Measurements from ENCODE around the gene DSCAM.
"Not testable (repeated sequence)": the region's sequence is repeated elsewhere in the genome, so short reads cannot be mapped to it uniquely, and the experiment has no call there.

DSCAM gene

DNA sequence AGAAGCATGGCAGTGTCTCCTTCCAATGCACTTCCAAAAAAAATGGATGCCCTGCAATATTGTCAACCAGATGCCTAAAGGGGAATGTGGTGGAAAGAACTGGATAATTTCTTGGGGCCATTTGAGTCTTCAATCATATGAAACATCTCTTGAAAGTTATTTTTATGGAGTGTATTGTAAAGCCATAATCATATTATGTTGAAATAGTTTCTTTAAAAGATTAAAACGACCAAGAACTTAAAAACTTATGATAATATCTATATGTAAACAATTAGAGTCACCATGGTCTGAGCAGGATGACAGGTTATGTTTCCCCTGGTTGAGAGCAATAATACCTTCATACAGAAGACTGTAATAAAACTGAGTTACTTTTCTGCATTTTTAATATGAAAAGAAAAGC lies 522.6 kb downstream of the DSCAM start:
- Histone ChIP-seq H3K36me3 (ENCODE audit: control insufficient read depth, insufficient read depth, low read length) (no peaks in the 10 kb centered on the region), H3K4me1 (ENCODE audit: control insufficient read depth, insufficient read depth, low read length) (no peaks in the 10 kb centered on the region), H3K9me3 (ENCODE audit: control insufficient read depth, insufficient read depth, low read length) (no peaks in the 10 kb centered on the region), H3K27me3 (ENCODE audit: control insufficient read depth, insufficient read depth, low read length) (no peaks in the 10 kb centered on the region), H3K4me3 (ENCODE audit: low read depth, low read length) (no peak overlapping the region), H3K9ac (ENCODE audit: low read depth, low read length) (no peak overlapping the region)

DNA sequence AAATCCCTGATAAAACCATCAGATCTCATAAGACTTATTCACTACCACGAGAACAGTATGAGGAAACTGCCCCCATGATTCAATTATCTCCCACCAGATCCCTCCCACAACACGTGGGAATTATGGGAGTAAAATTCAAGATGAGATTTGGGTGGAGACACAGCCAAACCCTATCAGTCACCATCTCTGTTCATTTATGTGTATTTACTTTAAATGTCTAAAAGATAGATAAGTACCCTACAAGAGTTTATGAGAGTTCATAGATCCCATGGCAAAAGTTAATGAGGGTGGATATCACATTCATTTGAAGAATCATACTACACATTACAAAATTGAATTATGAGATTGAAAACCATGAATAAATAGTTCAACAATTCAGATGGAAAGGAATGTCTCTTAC lies 526.2 kb downstream of the DSCAM start:
- H3K9ac ChIP-seq (ENCODE audit: low read depth, low read length); H3K9me3 ChIP-seq (ENCODE audit: control insufficient read depth, insufficient read depth, low read length); H3K4me1 ChIP-seq (ENCODE audit: control insufficient read depth, insufficient read depth, low read length); H3K27me3 ChIP-seq (ENCODE audit: control insufficient read depth, insufficient read depth, low read length); H3K4me3 ChIP-seq (ENCODE audit: low read depth, low read length); H3K36me3 ChIP-seq (ENCODE audit: control insufficient read depth, insufficient read depth, low read length): not testable (repeated sequence)

DNA sequence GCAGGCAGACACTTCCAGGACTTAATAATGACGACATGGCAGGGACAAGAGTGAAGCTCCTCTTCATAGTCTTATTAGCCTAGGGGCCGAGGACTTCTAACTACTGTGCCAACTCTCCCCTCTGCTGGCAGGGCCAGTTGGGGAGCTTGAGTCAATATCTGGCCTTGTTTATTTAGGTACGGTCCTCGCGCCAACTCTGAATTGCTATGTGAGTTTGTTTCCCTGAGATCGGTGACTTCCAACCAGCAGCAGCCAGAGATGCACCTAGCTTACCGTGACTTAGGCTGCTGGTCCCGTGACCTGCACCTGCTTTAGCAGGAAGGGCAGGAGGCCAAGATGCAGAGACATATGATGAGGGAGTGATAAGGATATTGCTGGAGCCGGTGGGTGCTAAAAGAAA lies 528.6 kb downstream of the DSCAM start:
- Histone ChIP-seq H3K36me3 (ENCODE audit: control insufficient read depth, insufficient read depth, low read length) (no peaks in the 10 kb centered on the region), H3K4me1 (ENCODE audit: control insufficient read depth, insufficient read depth, low read length) (no peaks in the 10 kb centered on the region), H3K9ac (ENCODE audit: low read depth, low read length) (no peak overlapping the region), H3K27me3 (ENCODE audit: control insufficient read depth, insufficient read depth, low read length) (no peaks in the 10 kb centered on the region), H3K9me3 (ENCODE audit: control insufficient read depth, insufficient read depth, low read length) (no peaks in the 10 kb centered on the region), H3K4me3 (ENCODE audit: low read depth, low read length) (no peak overlapping the region)

DNA sequence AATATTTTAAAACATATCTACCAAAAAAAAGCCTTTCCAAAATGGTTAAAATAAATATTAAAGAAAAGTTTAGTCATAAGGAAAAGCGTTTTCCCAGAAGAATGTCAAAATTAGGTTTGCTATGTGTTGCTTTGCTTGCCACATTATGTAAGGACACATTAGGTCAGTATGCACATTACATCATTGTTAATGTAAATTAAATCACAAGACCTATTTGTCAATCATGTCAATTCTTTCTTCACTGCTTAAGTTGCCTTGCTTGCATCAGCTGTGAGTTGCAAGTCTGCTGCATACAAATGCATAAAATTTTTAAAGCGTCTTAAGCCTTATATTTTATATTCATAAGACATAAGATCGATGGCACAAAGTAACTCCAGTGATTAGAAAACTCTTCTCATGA lies 530.9 kb downstream of the DSCAM start:
- Histone ChIP-seq H3K9me3 (ENCODE audit: control insufficient read depth, insufficient read depth, low read length) (no peaks in the 10 kb centered on the region), H3K36me3 (ENCODE audit: control insufficient read depth, insufficient read depth, low read length) (no peaks in the 10 kb centered on the region), H3K9ac (ENCODE audit: low read depth, low read length) (no peak overlapping the region), H3K4me1 (ENCODE audit: control insufficient read depth, insufficient read depth, low read length) (no peaks in the 10 kb centered on the region), H3K4me3 (ENCODE audit: low read depth, low read length) (no peak overlapping the region), H3K27me3 (ENCODE audit: control insufficient read depth, insufficient read depth, low read length) (no peaks in the 10 kb centered on the region)

DNA sequence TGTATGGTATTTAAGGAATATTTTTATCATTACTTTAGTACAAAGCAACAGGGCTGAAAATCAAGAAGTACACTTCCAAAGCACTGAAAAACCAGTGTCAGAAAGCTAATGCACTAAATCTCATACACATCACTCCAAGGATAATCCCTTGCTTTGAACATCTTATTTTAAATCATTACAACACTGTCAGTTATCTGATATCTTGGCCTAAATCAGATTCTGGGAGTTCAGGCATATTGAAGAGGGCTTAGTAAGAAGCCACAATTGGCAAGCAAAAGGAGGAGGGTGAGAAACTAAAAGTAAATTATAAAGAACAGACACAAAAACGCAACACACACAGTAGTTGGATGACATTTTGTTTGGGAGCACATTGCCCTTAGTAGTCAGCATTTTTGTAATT lies 531.3 kb downstream of the DSCAM start:
- no peaks in the 10 kb centered on the region for H3K9me3 ChIP-seq (ENCODE audit: control insufficient read depth, insufficient read depth, low read length)
- H3K4me3 ChIP-seq (ENCODE audit: low read depth, low read length) = no peak overlapping the region
- H3K4me1 ChIP-seq (ENCODE audit: control insufficient read depth, insufficient read depth, low read length) = no peaks in the 10 kb centered on the region
- H3K27me3 ChIP-seq (ENCODE audit: control insufficient read depth, insufficient read depth, low read length) = no peaks in the 10 kb centered on the region
- no peak overlapping the region for H3K9ac ChIP-seq (ENCODE audit: low read depth, low read length)
- H3K36me3 ChIP-seq (ENCODE audit: control insufficient read depth, insufficient read depth, low read length) = no peaks in the 10 kb centered on the region

DNA sequence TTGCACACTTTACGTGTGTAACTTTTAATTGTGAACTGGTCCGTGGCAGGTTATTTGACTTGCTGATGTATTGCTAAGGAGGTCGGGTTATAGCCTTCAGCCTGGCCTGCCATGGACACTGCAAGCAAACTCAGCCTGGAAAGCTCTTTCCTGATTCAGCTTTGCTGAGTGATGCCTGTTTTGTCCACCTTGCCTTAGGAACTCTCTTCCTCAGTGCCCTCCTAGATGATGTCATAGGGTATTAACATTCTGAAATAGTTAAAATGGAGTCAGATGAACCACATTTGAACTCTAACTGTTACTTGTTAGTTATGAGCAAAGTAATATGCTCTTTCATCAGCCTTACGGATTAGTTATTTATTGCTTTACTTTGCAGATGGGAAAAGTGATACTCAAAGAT lies 533.7 kb downstream of the DSCAM start:
- no peaks in the 10 kb centered on the region for H3K9me3 ChIP-seq (ENCODE audit: control insufficient read depth, insufficient read depth, low read length)
- H3K4me1 ChIP-seq (ENCODE audit: control insufficient read depth, insufficient read depth, low read length) = no peaks in the 10 kb centered on the region
- no peaks in the 10 kb centered on the region for H3K27me3 ChIP-seq (ENCODE audit: control insufficient read depth, insufficient read depth, low read length)
- H3K4me3 ChIP-seq (ENCODE audit: low read depth, low read length) = no peak overlapping the region
- H3K9ac ChIP-seq (ENCODE audit: low read depth, low read length) = no peak overlapping the region
- H3K36me3 ChIP-seq (ENCODE audit: control insufficient read depth, insufficient read depth, low read length) = no peaks in the 10 kb centered on the region

DNA sequence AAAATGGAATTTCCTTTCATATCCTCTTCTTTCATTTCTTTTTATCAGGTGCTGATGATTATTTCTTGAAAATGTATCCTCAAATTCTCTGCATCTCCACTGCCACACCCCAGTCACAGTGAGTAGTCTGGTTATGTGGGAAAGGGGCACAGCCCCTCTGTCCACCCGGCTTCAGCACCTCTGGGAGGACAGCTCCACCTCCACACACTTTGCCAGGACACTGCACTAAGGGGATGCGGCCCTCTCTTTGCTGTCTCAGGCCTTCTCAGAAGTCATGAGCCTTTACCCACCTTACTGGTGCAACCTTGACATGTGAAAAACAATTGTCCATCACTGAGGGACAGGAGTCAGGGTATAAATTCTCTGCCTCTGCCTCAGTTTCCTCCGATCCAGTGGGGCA lies 546.7 kb downstream of the DSCAM start:
- H3K4me3 ChIP-seq (ENCODE audit: low read depth, low read length) = no peak overlapping the region
- no peaks in the 10 kb centered on the region for H3K27me3 ChIP-seq (ENCODE audit: control insufficient read depth, insufficient read depth, low read length)
- H3K4me1 ChIP-seq (ENCODE audit: control insufficient read depth, insufficient read depth, low read length) = no peaks in the 10 kb centered on the region
- no peaks in the 10 kb centered on the region for H3K9me3 ChIP-seq (ENCODE audit: control insufficient read depth, insufficient read depth, low read length)
- no peak overlapping the region for H3K9ac ChIP-seq (ENCODE audit: low read depth, low read length)
- no peaks in the 10 kb centered on the region for H3K36me3 ChIP-seq (ENCODE audit: control insufficient read depth, insufficient read depth, low read length)

DNA sequence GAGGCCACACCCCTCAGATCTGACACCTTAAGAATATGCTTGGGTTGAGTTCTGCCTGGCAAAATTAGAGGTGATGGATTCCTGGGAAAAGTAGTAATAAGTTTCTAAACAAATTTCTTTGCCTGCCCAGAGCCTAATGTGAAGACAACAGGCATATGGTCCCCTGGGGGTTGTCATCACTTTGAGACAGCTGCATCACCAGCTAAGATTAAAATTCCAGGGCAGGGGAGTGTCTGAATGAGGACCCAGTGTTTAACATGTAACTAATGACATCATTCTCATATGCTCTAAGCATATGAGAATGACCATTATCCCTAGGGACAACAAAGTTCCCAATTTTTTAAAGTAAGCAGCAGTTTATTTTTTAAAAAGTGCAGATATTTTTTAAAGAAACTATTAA lies 547.5 kb downstream of the DSCAM start:
- Histone ChIP-seq H3K9me3 (ENCODE audit: control insufficient read depth, insufficient read depth, low read length) (no peaks in the 10 kb centered on the region), H3K27me3 (ENCODE audit: control insufficient read depth, insufficient read depth, low read length) (no peaks in the 10 kb centered on the region), H3K9ac (ENCODE audit: low read depth, low read length) (no peak overlapping the region), H3K4me1 (ENCODE audit: control insufficient read depth, insufficient read depth, low read length) (no peaks in the 10 kb centered on the region), H3K36me3 (ENCODE audit: control insufficient read depth, insufficient read depth, low read length) (no peaks in the 10 kb centered on the region), H3K4me3 (ENCODE audit: low read depth, low read length) (no peak overlapping the region)

DNA sequence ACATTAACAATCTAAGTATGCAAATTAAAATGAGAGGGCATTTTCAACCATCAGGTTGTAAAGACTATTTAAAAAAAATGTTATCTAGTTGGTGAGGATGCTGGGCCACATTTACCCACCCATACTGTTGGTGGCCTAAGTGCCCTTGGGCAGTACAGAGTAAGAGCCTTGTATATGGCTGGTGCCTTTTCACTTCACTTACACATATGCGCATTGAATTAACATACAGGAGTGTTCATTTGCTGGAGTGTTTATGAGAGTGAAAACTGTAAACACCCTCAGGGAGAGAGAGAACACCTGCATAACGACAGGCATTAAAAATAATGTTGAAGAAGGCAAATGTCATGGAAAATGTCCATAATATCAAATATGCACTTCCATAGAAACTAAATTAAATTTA lies 552.6 kb downstream of the DSCAM start:
- Histone ChIP-seq H3K27me3 (ENCODE audit: control insufficient read depth, insufficient read depth, low read length) (no peaks in the 10 kb centered on the region), H3K9ac (ENCODE audit: low read depth, low read length) (no peak overlapping the region), H3K9me3 (ENCODE audit: control insufficient read depth, insufficient read depth, low read length) (no peaks in the 10 kb centered on the region), H3K4me1 (ENCODE audit: control insufficient read depth, insufficient read depth, low read length) (peaks cover 3% of the 10 kb centered on the region), H3K36me3 (ENCODE audit: control insufficient read depth, insufficient read depth, low read length) (no peaks in the 10 kb centered on the region), H3K4me3 (ENCODE audit: low read depth, low read length) (no peak overlapping the region)

DNA sequence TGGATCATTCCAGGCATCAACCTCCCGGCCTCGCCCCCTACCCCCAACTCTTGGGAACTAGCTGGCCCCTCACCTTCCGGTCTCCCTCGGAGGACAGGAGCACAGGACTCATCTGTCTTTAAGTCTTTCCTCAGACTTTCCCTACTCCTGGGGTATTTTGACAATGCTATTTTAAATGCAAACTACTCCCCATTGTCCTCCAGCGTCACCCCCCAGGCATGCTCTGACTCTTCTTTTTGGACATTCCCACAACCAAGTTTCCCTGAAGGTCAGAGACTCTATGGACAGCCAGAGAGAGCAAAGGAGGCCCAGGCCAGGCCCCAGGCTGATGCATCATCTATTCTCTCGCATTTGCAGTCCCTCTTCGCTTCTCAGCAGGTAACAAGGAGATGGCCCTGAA lies 555.4 kb downstream of the DSCAM start:
- Histone ChIP-seq H3K4me1 (ENCODE audit: control insufficient read depth, insufficient read depth, low read length) (peaks cover 3% of the 10 kb centered on the region), H3K9me3 (ENCODE audit: control insufficient read depth, insufficient read depth, low read length) (peaks cover 5% of the 10 kb centered on the region), H3K4me3 (ENCODE audit: low read depth, low read length) (no peak overlapping the region), H3K27me3 (ENCODE audit: control insufficient read depth, insufficient read depth, low read length) (no peaks in the 10 kb centered on the region), H3K36me3 (ENCODE audit: control insufficient read depth, insufficient read depth, low read length) (no peaks in the 10 kb centered on the region), H3K9ac (ENCODE audit: low read depth, low read length) (no peak overlapping the region)

DNA sequence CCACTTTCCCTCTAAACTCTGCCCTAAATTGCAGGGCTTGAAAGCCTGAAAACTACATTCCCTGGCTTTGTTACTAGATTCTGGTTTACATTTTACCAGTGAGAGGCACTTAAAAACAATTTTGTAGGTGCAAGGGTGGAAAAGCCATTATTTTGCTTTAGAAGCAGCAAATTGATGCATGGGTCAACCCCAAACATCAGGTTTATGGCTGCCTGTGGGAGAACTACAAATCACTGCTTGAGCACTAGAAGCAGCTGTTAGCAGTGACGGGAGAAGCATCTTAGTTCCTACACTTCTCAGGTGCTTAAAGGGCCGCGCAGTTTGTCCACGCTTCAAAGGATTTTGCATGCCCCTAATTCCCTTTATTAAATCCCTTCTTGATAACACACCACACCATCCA lies 562.5 kb downstream of the DSCAM start:
- H3K4me1 ChIP-seq (ENCODE audit: control insufficient read depth, insufficient read depth, low read length) = peaks cover 4% of the 10 kb centered on the region
- no peak overlapping the region for H3K9ac ChIP-seq (ENCODE audit: low read depth, low read length)
- H3K4me3 ChIP-seq (ENCODE audit: low read depth, low read length) = no peak overlapping the region
- H3K36me3 ChIP-seq (ENCODE audit: control insufficient read depth, insufficient read depth, low read length) = no peaks in the 10 kb centered on the region
- peaks cover 8% of the 10 kb centered on the region for H3K9me3 ChIP-seq (ENCODE audit: control insufficient read depth, insufficient read depth, low read length)
- H3K27me3 ChIP-seq (ENCODE audit: control insufficient read depth, insufficient read depth, low read length) = no peaks in the 10 kb centered on the region

DNA sequence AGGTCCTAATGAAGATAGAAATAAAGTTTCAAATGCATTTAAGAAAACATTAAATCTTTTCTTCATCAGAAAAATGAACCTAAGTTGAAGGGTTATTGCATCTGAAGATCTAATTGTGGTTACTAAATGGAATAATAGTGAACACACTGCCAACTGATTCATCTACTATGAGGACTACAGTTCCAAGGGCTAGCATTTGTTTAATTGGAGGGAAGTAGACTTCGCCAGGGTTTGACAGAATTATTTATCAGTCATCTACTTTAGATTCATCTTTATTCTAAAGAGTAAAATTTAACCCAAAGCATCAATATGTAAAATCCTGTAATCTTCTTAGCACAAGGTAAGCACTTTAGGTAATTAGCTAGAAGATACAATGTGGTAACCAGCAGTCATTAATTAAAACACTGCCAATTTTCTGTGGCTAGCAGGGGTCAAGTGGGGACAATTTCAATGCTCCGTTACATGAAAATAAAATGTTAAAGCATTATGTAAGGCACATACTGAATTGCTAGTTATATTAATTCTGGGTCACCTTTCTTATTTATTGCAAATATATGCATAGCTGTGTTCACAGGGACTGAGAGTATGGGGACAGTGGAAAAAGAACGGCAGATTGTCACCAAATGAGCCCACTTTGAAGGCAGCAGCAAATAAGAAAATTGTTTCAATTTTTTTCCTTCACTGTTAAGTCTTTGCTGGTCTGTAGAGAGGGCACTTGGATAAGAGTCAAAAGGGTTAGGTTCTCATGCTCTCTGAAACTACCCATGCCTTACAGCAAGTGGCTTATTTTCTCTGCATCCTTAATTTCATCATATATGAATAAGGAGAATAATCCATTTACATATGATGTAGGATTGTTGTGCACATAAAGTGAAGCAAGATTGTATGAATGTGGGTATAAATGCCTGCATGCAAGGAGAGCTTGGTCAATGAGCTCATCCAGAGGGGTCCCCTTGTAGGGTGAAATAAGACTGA lies 563.8 kb downstream of the DSCAM start:
- H3K9me3 ChIP-seq (ENCODE audit: control insufficient read depth, insufficient read depth, low read length) = peaks cover 8% of the 10 kb centered on the region
- H3K4me1 ChIP-seq (ENCODE audit: control insufficient read depth, insufficient read depth, low read length) = peaks cover 4% of the 10 kb centered on the region
- no peaks in the 10 kb centered on the region for H3K27me3 ChIP-seq (ENCODE audit: control insufficient read depth, insufficient read depth, low read length)
- no peaks in the 10 kb centered on the region for H3K36me3 ChIP-seq (ENCODE audit: control insufficient read depth, insufficient read depth, low read length)
- H3K4me3 ChIP-seq (ENCODE audit: low read depth, low read length) = no peak overlapping the region
- H3K9ac ChIP-seq (ENCODE audit: low read depth, low read length) = no peak overlapping the region
